Measurements from ENCODE around the gene SEMA5B. TPM values are rescaled to one million over a fixed set of nuclear protein-coding genes. Genes with fewer than 3 reads are reported as not detected.

SEMA5B gene
- total RNA-seq, 1 donor from 2014 or later: 12.8 TPM

- Mint-ChIP-seq H3K36me3 (no peaks in the 10 kb centered on the region), H3K27ac (no peak overlapping the region), H3K4me1 (ENCODE audit: unreplicated experiment) (no peaks in the 10 kb centered on the region), H3K4me3 (no peak overlapping the region), H3K9me3 (no peaks in the 10 kb centered on the region), H3K27me3 (peaks cover 31% of the 10 kb centered on the region)
- no peak for DNase-seq (ENCODE audit: extremely low spot score, unreplicated experiment)
- no peak for TF ChIP-seq CTCF (conservative IDR thresholded peaks at IDR 0.05)
Measured at GRCh38 chr3:122924056-122924455, 103.5 kb downstream of the SEMA5B start.

DNA sequence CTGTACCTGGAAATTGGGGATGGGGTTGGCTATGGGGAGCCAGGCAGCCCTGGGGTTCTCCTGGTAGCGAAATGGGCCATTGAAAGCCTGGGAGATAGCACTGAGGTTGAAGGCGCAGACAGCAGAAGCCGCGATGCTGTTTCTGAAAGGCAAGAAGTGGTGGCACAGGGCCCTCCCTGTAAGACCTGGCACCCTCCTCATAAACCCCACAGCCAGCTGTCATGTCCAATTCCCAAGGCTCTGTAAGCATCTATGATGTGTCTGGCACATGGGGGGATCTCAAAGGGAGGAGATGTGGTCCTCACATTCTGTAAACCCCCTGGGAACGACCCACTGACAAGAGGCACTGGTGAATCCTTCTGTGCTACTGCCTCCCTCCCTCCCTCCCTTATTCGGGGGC, 104.0 kb downstream of the SEMA5B start:
- no peak for TF ChIP-seq CTCF (conservative IDR thresholded peaks at IDR 0.05)
- H3K36me3 Mint-ChIP-seq: no peaks in the 10 kb centered on the region
- H3K9me3 Mint-ChIP-seq: no peaks in the 10 kb centered on the region
- H3K27ac Mint-ChIP-seq: no peak overlapping the region
- H3K4me3 Mint-ChIP-seq: no peak overlapping the region
- H3K27me3 Mint-ChIP-seq: peaks cover 31% of the 10 kb centered on the region
- no peak for DNase-seq (ENCODE audit: extremely low spot score, unreplicated experiment)
- no peaks in the 10 kb centered on the region for H3K4me1 Mint-ChIP-seq (ENCODE audit: unreplicated experiment)

DNA sequence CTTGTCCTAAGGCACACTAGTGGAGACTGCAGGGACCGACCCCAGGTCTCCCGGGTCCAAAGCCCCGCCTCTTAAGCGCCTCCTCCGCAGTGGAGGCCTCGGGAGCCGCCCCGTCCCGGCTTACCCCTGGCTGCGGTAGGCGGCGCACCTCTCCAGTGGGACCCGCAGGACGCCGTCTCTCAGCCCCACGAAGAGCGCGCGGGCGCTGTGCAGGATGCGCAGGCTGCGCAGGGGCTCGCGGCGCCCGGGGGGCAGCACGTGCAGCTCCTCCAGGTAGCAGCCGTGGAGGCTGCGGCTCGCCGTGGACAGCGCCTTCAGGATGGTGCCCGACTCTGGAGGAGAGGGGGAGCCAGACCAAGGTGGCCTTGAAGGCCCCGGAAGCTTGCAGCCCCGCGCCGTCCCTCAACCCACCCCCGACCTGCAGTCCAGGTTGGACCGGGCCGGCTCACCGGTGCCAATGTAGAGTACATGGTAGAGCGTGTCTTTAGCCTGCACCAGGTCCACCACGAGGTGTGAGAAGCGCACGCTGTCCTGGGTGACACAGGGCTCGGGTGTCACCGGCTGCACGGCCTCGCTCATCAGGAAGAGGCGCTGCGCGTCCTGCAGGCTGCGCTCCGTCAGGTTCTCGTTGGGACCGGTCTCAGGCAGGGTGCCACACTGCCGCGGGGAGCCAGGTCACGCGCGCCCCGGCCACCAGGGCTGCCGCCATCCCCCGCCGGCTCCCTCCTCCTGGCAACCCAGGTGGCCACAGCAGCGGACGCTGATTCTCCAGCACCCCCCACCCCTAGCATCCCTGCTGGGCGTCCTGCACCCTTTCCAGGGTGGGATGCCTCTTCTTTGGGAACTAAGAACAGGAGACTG, 105.5 kb downstream of the SEMA5B start:
- peaks cover 31% of the 10 kb centered on the region for H3K27me3 Mint-ChIP-seq
- no peaks in the 10 kb centered on the region for H3K4me1 Mint-ChIP-seq (ENCODE audit: unreplicated experiment)
- no peak overlapping the region for H3K4me3 Mint-ChIP-seq
- H3K27ac Mint-ChIP-seq: no peak overlapping the region
- no peak for DNase-seq (ENCODE audit: extremely low spot score, unreplicated experiment)
- no peaks in the 10 kb centered on the region for H3K9me3 Mint-ChIP-seq
- TF ChIP-seq CTCF (conservative IDR thresholded peaks at IDR 0.05): peak; percentile 36
- no peaks in the 10 kb centered on the region for H3K36me3 Mint-ChIP-seq

DNA sequence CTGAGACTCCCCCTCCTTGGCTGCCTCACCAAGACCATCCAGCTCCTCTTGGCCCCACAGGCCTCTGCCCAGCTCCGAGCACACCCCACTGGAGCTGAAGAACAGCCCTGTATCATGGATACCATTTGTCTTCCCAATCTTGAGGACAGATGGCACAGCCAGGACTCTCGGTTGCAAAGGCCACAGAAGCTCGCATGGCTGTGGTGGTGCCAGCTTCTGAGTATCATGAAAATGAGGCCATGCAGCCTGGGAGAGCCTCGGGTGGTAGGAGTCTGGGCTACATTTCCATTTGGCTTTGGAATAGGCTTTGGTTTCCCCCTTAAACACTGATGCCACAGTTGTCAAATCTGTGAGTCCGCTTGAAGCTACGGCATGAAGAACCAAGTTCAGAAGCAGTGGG, 106.6 kb downstream of the SEMA5B start:
- Mint-ChIP-seq H3K4me3 (no peak overlapping the region), H3K27me3 (peaks cover 41% of the 10 kb centered on the region), H3K36me3 (no peaks in the 10 kb centered on the region), H3K27ac (no peak overlapping the region), H3K9me3 (no peaks in the 10 kb centered on the region), H3K4me1 (ENCODE audit: unreplicated experiment) (no peaks in the 10 kb centered on the region)
- no peak for DNase-seq (ENCODE audit: extremely low spot score, unreplicated experiment)
- TF ChIP-seq CTCF (conservative IDR thresholded peaks at IDR 0.05): no peak

DNA sequence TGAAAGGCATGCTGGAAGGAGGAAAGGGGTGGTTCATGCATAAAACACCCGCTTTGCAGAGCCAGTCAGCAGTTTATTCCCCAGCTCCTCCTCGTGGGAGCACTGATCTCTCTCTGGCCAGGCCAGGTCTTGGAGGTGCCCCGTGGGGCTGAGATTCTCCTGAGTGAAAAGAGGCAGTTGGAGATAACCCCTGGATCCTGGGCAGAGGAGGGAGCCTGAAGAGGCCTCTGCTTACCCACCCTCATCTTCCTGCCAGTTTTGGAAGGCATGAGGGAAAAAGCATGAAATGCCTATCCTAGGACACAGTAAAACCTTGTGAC, 108.3 kb downstream of the SEMA5B start:
- no peaks in the 10 kb centered on the region for H3K4me1 Mint-ChIP-seq (ENCODE audit: unreplicated experiment)
- peaks cover 44% of the 10 kb centered on the region for H3K27me3 Mint-ChIP-seq
- no peak for TF ChIP-seq CTCF (conservative IDR thresholded peaks at IDR 0.05)
- no peak for DNase-seq (ENCODE audit: extremely low spot score, unreplicated experiment)
- H3K27ac Mint-ChIP-seq: no peak overlapping the region
- H3K36me3 Mint-ChIP-seq: no peaks in the 10 kb centered on the region
- H3K4me3 Mint-ChIP-seq: peak overlapping the region; percentile 20
- no peaks in the 10 kb centered on the region for H3K9me3 Mint-ChIP-seq

Measured in type B pancreatic cell (in vitro differentiated cells).